GM23248 (cell line): ENCODE data around the gene MAP3K19. TPM values are rescaled to one million over a fixed set of nuclear protein-coding genes. Genes with fewer than 3 reads are reported as not detected.
A peak's percentile ranks its signal among the peaks of the same experiment; 100 is the strongest.
"Not testable (repeated sequence)": the region's sequence is repeated elsewhere in the genome, so short reads cannot be mapped to it uniquely, and the experiment has no call there.

ENCODE experiments used
- DNase-seq: peaks from one replicate; pipeline ENCODE4 v3.0.0-alpha.2; 2015
- H2AFZ ChIP-seq: fragments of 200-600 bp; sonication (generic); 2 replicates; pipeline ENCODE4 v1.6.1; 2016; ENCODE audit warnings: antibody characterized with exemption
- H3F3A ChIP-seq: fragments of 200-600 bp; sonication (generic); 2 replicates; pipeline ENCODE4 v1.6.1; 2016; ENCODE audit warnings: mild to moderate bottlenecking, antibody characterized with exemption, mixed run types; ENCODE audit not compliant: insufficient read depth
- H3K27ac ChIP-seq: fragments of 200-600 bp; sonication (generic); 2 replicates; pipeline ENCODE4 v1.5.1; 2016; ENCODE audit warnings: mild to moderate bottlenecking
- H3K27me3 ChIP-seq: fragments of 200-600 bp; sonication (generic); replicated peaks from 2 replicates; pipeline ENCODE4 v1.6.1; 2016; ENCODE audit warnings: mild to moderate bottlenecking; ENCODE audit not compliant: insufficient read depth
- H3K36me3 ChIP-seq: fragments of 200-600 bp; sonication (generic); 2 replicates; pipeline ENCODE4 v1.6.1; 2016; ENCODE audit warnings: low read depth, mild to moderate bottlenecking
- H3K4me1 ChIP-seq: fragments of 200-600 bp; sonication (generic); 2 replicates; pipeline ENCODE4 v1.6.1; 2016; ENCODE audit warnings: mild to moderate bottlenecking; ENCODE audit not compliant: insufficient read depth
- H3K4me2 ChIP-seq: fragments of 200-600 bp; sonication (generic); one replicate; pipeline ENCODE4 v1.6.1; 2016; ENCODE audit warnings: mild to moderate bottlenecking; ENCODE audit not compliant: unreplicated experiment
- H3K4me3 ChIP-seq: fragments of 200-600 bp; sonication (generic); 2 replicates; pipeline ENCODE4 v1.5.1; 2016; ENCODE audit warnings: mild to moderate bottlenecking
- H3K79me2 ChIP-seq: fragments of 200-600 bp; sonication (generic); 2 replicates; pipeline ENCODE4 v1.6.1; 2016; ENCODE audit warnings: mild to moderate bottlenecking; ENCODE audit not compliant: insufficient read depth
- H3K9ac ChIP-seq: fragments of 200-600 bp; sonication (generic); 2 replicates; pipeline ENCODE4 v1.6.1; 2016; ENCODE audit warnings: mild to moderate bottlenecking
- H3K9me2 ChIP-seq: fragments of 200-600 bp; sonication (generic); 2 replicates; pipeline ENCODE4 v1.6.1; 2016; ENCODE audit warnings: mixed run types, mild to moderate bottlenecking, moderate library complexity; ENCODE audit not compliant: insufficient read depth
- H3K9me3 ChIP-seq: fragments of 200-600 bp; sonication (generic); one replicate; pipeline ENCODE4 v1.6.1; 2017; ENCODE audit warnings: low read depth
- H4K20me1 ChIP-seq: fragments of 200-600 bp; sonication (generic); 2 replicates; pipeline ENCODE4 v1.6.0; 2016; ENCODE audit not compliant: insufficient read depth
- EZH2 ChIP-seq: fragments of 200-600 bp; sonication (generic); IDR thresholded peaks from 2 replicates; pipeline ENCODE4 v1.6.1; 2018; ENCODE audit warnings: antibody characterized with exemption, mild to moderate bottlenecking; ENCODE audit not compliant: insufficient read depth, poor library complexity, severe bottlenecking
- EZH2phosphoT487 ChIP-seq: fragments of 200-600 bp; sonication (generic); IDR thresholded peaks from 2 replicates; pipeline ENCODE4 v1.6.1; 2018; ENCODE audit warnings: antibody characterized with exemption, moderate library complexity, mild to moderate bottlenecking, low read depth; ENCODE audit not compliant: insufficient read depth
- WGBS, 2 experiments: methylation state at CpG; one replicate each; pipeline ENCODE4 v1.1.6; 2015 to 2017; ENCODE audit warnings: low lambda C conversion rate in 2 of 2, low coverage in 1 of 2; ENCODE audit errors: missing lambda C conversion rate in 2 of 2; 5-methylcytosine and 5-hydroxymethylcytosine counted together
- in situ Hi-C: fragments of 300-500 bp; cut with MboI; formaldehyde crosslinking; loops from 2 replicates; pipeline ENCODE4 v1.15.0; 2020
- polyA plus RNA-seq: library from polyadenylated mRNA; unstranded; fragments of >200 nt; fragmentation: Nextera tagmentation; extraction: Ambion mirVana; gene quantifications from 2 replicates; pipeline ENCODE4 v1.2.1, GENCODE V29; 2016
- total RNA-seq: library from RNA; depleted of rRNA; stranded (reverse); fragments of >200 nt; shearing (Covaris generic); gene quantifications from 2 replicates; pipeline ENCODE4 v1.2.3, GENCODE V29; 2014

Gene MAP3K19
- total and polyA plus RNA-seq, 2 experiments from 2014 or later: not detected

DNA sequence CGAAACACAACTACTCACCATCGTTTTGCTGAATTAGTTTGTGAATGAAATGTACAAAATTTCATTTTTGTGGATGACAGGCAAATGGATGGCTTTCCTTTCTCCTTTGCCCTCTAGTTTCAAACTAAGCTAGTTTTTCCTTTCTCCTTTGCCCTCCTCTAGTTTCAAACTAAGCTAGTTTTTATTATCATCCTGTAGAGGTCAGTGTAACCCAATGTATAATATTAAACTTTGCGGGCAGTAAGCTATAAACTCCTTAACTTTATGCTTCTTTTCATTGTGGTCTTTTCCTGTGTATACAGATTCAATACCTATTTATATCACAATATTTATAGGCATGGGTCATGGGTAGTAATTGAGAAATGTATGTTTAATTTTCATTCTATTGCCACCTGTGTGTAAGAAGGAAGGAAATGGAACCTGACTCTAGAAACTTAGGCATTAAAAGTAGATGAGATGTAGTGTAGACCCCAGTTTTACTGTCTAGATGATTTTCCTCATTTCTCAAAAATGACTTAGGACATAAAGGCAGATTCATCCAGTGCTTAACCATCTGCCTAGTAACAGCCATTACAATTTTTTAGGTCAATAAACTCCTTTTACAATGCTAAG is 58.1 kb downstream of the MAP3K19 start:
- peaks cover 14% of the 10 kb centered on the region for H3K27me3 ChIP-seq
- H3F3A ChIP-seq: no peaks in the 10 kb centered on the region
- no peak overlapping the region for H3K27ac ChIP-seq
- no peaks in the 10 kb centered on the region for H3K4me1 ChIP-seq
- no peaks in the 10 kb centered on the region for H3K9me2 ChIP-seq
- no peak for TF ChIP-seq EZH2
- no peak for TF ChIP-seq EZH2phosphoT487
- in situ Hi-C loops: no loop called here
- no peaks in the 10 kb centered on the region for H3K36me3 ChIP-seq
- WGBS, 2 experiments: 23 to 32% methylated on average over 3 of the region's 3 CpGs
- no peaks in the 10 kb centered on the region for H4K20me1 ChIP-seq
- DNase-seq: peak; percentile 53
- no peaks in the 10 kb centered on the region for H3K9me3 ChIP-seq
- H3K4me3 ChIP-seq: no peak overlapping the region
- no peaks in the 10 kb centered on the region for H3K79me2 ChIP-seq
- no peak overlapping the region for H2AFZ ChIP-seq
- H3K9ac ChIP-seq: no peak overlapping the region
- H3K4me2 ChIP-seq: no peak overlapping the region

- Histone ChIP-seq H3K4me2 (no peak overlapping the region), H2AFZ (no peak overlapping the region), H4K20me1 (no peaks in the 10 kb centered on the region), H3K9ac (no peak overlapping the region), H3K79me2 (no peaks in the 10 kb centered on the region), H3K27me3 (peaks cover 14% of the 10 kb centered on the region), H3K36me3 (no peaks in the 10 kb centered on the region), H3K27ac (no peak overlapping the region), H3F3A (no peaks in the 10 kb centered on the region), H3K4me1 (no peaks in the 10 kb centered on the region), H3K9me3 (no peaks in the 10 kb centered on the region), H3K9me2 (no peaks in the 10 kb centered on the region), H3K4me3 (no peak overlapping the region)
- in situ Hi-C loops: no loop called here
- TF ChIP-seq EZH2phosphoT487 (no peak), EZH2 (no peak)
- no peak for DNase-seq
- WGBS, 2 experiments: 43 to 50% methylated on average over 3 of the region's 3 CpGs
Measured at GRCh38 chr2:134985061-134985460, 62.2 kb downstream of the MAP3K19 start.

DNA sequence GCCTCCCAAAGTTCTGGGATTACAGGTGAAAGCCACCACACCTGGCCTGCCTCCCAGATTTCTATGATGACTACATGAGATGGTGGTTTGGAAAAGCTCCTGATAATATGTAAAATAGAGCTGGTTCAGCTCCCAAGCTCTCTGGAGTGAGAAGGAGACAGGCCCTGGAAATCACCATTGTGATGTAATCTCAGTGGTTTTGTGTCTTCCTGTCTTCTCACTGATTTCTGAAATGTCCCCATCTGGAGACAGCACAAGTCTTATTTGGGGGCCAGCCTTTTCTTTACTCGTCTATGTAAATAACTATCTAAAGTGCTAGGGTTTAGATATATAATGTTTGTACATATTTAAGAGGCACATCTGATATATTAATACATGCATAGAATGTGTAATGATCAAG is 64.6 kb downstream of the MAP3K19 start:
- peaks cover 11% of the 10 kb centered on the region for H3K27me3 ChIP-seq
- no peak overlapping the region for H3K4me2 ChIP-seq
- no peaks in the 10 kb centered on the region for H3K9me3 ChIP-seq
- no peaks in the 10 kb centered on the region for H3K4me1 ChIP-seq
- no peak overlapping the region for H3K4me3 ChIP-seq
- no peaks in the 10 kb centered on the region for H3K79me2 ChIP-seq
- no peaks in the 10 kb centered on the region for H4K20me1 ChIP-seq
- H3K9ac ChIP-seq: no peak overlapping the region
- H3F3A ChIP-seq: no peaks in the 10 kb centered on the region
- DNase-seq: no peak
- in situ Hi-C loops: no loop called here
- H3K9me2 ChIP-seq: no peaks in the 10 kb centered on the region
- 11% methylated on average over 1 of the region's 1 CpG for WGBS, 2 experiments
- no peaks in the 10 kb centered on the region for H3K36me3 ChIP-seq
- no peak for TF ChIP-seq EZH2
- TF ChIP-seq EZH2phosphoT487: no peak
- no peak overlapping the region for H3K27ac ChIP-seq
- H2AFZ ChIP-seq: no peak overlapping the region

DNA sequence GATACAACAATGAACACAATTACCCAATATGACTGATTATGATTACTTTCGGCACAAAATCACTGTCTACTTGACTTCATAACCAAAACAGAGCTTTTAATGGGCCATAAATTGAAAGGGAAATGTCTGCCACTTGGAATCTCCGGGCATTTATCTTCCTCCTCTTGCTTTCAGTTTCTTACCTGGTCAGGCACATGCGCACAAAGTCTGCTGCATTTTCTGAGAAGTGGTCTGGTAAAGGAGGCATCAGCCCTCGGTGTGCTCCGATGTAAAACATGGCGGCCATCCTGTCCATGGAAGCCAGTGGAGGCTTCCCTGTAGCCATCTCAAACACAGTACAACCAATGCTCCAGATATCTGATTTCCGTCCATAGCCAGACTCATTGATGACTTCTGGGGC is 66.6 kb downstream of the MAP3K19 start:
- no peaks in the 10 kb centered on the region for H3K36me3 ChIP-seq
- no peak for DNase-seq
- in situ Hi-C loops: no loop called here
- 66 to 68% methylated on average over 7 of the region's 7 CpGs for WGBS, 2 experiments
- no peak overlapping the region for H2AFZ ChIP-seq
- H3K9me3 ChIP-seq: no peaks in the 10 kb centered on the region
- H3K9ac ChIP-seq: no peak overlapping the region
- no peak for TF ChIP-seq EZH2phosphoT487
- no peak for TF ChIP-seq EZH2
- 0 out of 2 replicates have a peak, but pooled peaks cover under 1% of the 10 kb centered on the region for H3K27me3 ChIP-seq
- no peaks in the 10 kb centered on the region for H3K79me2 ChIP-seq
- H3K9me2 ChIP-seq: no peaks in the 10 kb centered on the region
- no peaks in the 10 kb centered on the region for H4K20me1 ChIP-seq
- H3K4me2 ChIP-seq: no peak overlapping the region
- no peak overlapping the region for H3K27ac ChIP-seq
- H3K4me3 ChIP-seq: no peak overlapping the region
- H3K4me1 ChIP-seq: no peaks in the 10 kb centered on the region
- no peaks in the 10 kb centered on the region for H3F3A ChIP-seq

DNA sequence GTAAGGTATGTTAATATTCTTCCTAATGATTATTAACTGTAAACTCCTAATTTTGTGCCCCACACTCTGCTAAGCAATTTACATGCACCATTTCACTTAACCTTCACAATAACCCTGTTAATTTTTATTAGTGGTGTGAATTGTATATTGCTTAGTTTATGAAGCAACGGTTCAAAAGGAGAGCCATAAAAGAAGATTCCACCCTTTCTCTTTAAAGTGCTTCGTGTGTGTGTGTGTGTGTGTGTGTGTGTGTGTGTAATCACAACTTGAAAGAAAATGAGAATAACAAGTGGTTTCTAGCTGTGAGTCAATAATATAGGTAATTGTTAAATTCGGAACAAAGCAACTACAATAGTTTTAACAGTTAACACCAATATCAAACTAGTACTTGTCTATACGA is 68.0 kb downstream of the MAP3K19 start:
- Histone ChIP-seq H3K4me3 (no peak overlapping the region), H3F3A (no peaks in the 10 kb centered on the region), H2AFZ (no peak overlapping the region), H3K27me3 (no peaks in the 10 kb centered on the region), H3K9ac (no peak overlapping the region), H3K4me2 (no peak overlapping the region), H3K36me3 (no peaks in the 10 kb centered on the region), H3K79me2 (no peaks in the 10 kb centered on the region), H3K9me2 (no peaks in the 10 kb centered on the region), H3K4me1 (no peaks in the 10 kb centered on the region), H3K27ac (no peak overlapping the region), H3K9me3 (no peaks in the 10 kb centered on the region), H4K20me1 (no peaks in the 10 kb centered on the region)
- in situ Hi-C loops: no loop called here
- 38 to 42% methylated on average over 4 of the region's 4 CpGs for WGBS, 2 experiments
- DNase-seq: no peak
- TF ChIP-seq EZH2: no peak
- no peak for TF ChIP-seq EZH2phosphoT487

GRCh38 chr2:134977104-134977503 is 70.1 kb downstream of the MAP3K19 start:
- H3K9ac ChIP-seq, H3K9me2 ChIP-seq, in situ Hi-C loops: not testable (repeated sequence)

More at GRCh38 chr2:134977104-134977503, 70.1 kb downstream of the MAP3K19 start:
- DNase-seq, H3K36me3 ChIP-seq, H3F3A ChIP-seq, H3K9me3 ChIP-seq, H3K27me3 ChIP-seq, H3K4me1 ChIP-seq, H3K4me3 ChIP-seq, H3K79me2 ChIP-seq, H2AFZ ChIP-seq, H3K4me2 ChIP-seq, H4K20me1 ChIP-seq, H3K27ac ChIP-seq: not testable (repeated sequence)
- 62 to 63% methylated on average over 3 to 5 of the region's 5 CpGs for WGBS, 2 experiments
